GM23338 (cell line): ENCODE measurements around the gene CENPP. TPM values are rescaled to one million over a fixed set of nuclear protein-coding genes. Genes with fewer than 3 reads are reported as not detected.

Experiments used
- ATAC-seq: fragments of 200-7000 bp; cut with Tn5 transposase; 3 replicates; pipeline ENCODE4 v1.9.1; 2020
- DNase-seq: peaks from one replicate; pipeline ENCODE4 v3.0.0-alpha.2; 2015; ENCODE audit warnings: low spot score
- H2AFZ ChIP-seq: fragments of 200-600 bp; sonication (generic); 2 replicates; pipeline ENCODE4 v1.8.0; 2016; ENCODE audit warnings: antibody characterized with exemption, mild to moderate bottlenecking, moderate library complexity
- H3F3A ChIP-seq: fragments of 200-600 bp; sonication (generic); replicated peaks from 2 replicates; pipeline ENCODE4 v1.8.0; 2017; ENCODE audit warnings: antibody characterized with exemption, mixed run types, low read depth
- H3K27ac ChIP-seq: fragments of 200-600 bp; sonication (generic); 2 replicates; pipeline ENCODE4 v1.6.1; 2016; ENCODE audit warnings: low read depth
- H3K27me3 ChIP-seq: fragments of 200-600 bp; sonication (generic); 2 replicates; pipeline ENCODE4 v1.8.0; 2016; ENCODE audit warnings: mild to moderate bottlenecking, mixed run types, moderate library complexity; ENCODE audit not compliant: insufficient read depth
- H3K36me3 ChIP-seq: fragments of 200-600 bp; sonication (generic); 2 replicates; pipeline ENCODE4 v1.8.0; 2016; ENCODE audit warnings: mild to moderate bottlenecking; ENCODE audit not compliant: insufficient read depth
- H3K4me1 ChIP-seq: fragments of 200-600 bp; sonication (generic); 2 replicates; pipeline ENCODE4 v1.8.0; 2016; ENCODE audit warnings: mild to moderate bottlenecking, moderate library complexity; ENCODE audit not compliant: insufficient read depth
- H3K4me2 ChIP-seq: fragments of 200-600 bp; sonication (generic); 2 replicates; pipeline ENCODE4 v1.7.1; 2017; ENCODE audit warnings: mixed run types
- H3K4me3 ChIP-seq: fragments of 200-600 bp; sonication (generic); 2 replicates; pipeline ENCODE4 v1.6.1; 2016; ENCODE audit warnings: mixed run types
- H3K79me2 ChIP-seq: fragments of 200-600 bp; sonication (generic); replicated peaks from 2 replicates; pipeline ENCODE4 v1.8.0; 2017; ENCODE audit warnings: mild to moderate bottlenecking; ENCODE audit not compliant: insufficient read depth
- H3K9me2 ChIP-seq: fragments of 200-600 bp; sonication (generic); 2 replicates; pipeline ENCODE4 v1.8.0; 2017; ENCODE audit not compliant: insufficient read depth
- H4K20me1 ChIP-seq: fragments of 200-600 bp; sonication (generic); replicated peaks from 2 replicates; pipeline ENCODE4 v1.8.0; 2017; ENCODE audit warnings: mild to moderate bottlenecking; ENCODE audit not compliant: insufficient read depth
- H3K27ac Mint-ChIP-seq: 2 replicates; pipeline ENCODE4 v1.8.0; 2020; ENCODE audit warnings: inconsistent platforms, mild to moderate bottlenecking, moderate library complexity, mixed read lengths
- H3K27me3 Mint-ChIP-seq: 3 replicates; pipeline ENCODE4 v1.8.0; 2022; ENCODE audit warnings: low read depth, mild to moderate bottlenecking, moderate library complexity, mixed read lengths, inconsistent platforms; ENCODE audit not compliant: insufficient read depth, poor library complexity
- H3K36me3 Mint-ChIP-seq: 3 replicates; pipeline ENCODE4 v1.8.0; 2021; ENCODE audit warnings: low read depth, mild to moderate bottlenecking, inconsistent platforms, moderate library complexity, mixed read lengths
- H3K4me1 Mint-ChIP-seq: 3 replicates; pipeline ENCODE4 v1.8.0; 2020; ENCODE audit warnings: mild to moderate bottlenecking, inconsistent platforms, mixed read lengths
- H3K4me3 Mint-ChIP-seq: 3 replicates; pipeline ENCODE4 v1.8.0; 2021; ENCODE audit warnings: moderate library complexity, mild to moderate bottlenecking, inconsistent platforms, mixed read lengths
- H3K9me3 Mint-ChIP-seq: 3 replicates; pipeline ENCODE4 v1.8.0; 2020; ENCODE audit warnings: moderate library complexity, mild to moderate bottlenecking, inconsistent platforms, mixed read lengths
- ETS1 ChIP-seq: IDR thresholded peaks from 2 replicates; pipeline ENCODE4 v1.6.1; 2016; ENCODE audit warnings: antibody characterized with exemption
- EZH2 ChIP-seq: fragments of 200-600 bp; sonication (generic); IDR thresholded peaks from one replicate; pipeline ENCODE4 v1.8.0; 2017; ENCODE audit warnings: antibody characterized with exemption, mild to moderate bottlenecking, low read depth; ENCODE audit not compliant: unreplicated experiment
- STAT1 ChIP-seq: IDR thresholded peaks from one replicate; pipeline ENCODE4 v1.6.1; 2016; ENCODE audit warnings: antibody characterized with exemption; ENCODE audit not compliant: unreplicated experiment
- ZNF462 ChIP-seq: fragments of 250-450 bp; sonication (Bioruptor Pico); IDR thresholded peaks from 2 replicates; pipeline ENCODE4 v1.5.0; 2020; ENCODE audit warnings: mild to moderate bottlenecking, moderate library complexity
- polyA plus RNA-seq: library from polyadenylated mRNA; unstranded; fragments of >200 nt; fragmentation: Nextera tagmentation; extraction: Ambion mirVana; gene quantifications from 2 replicates; pipeline ENCODE4 v1.2.1, GENCODE V29; 2016
- total RNA-seq: library from RNA; depleted of rRNA; stranded (reverse); fragments of >200 nt; shearing (Covaris generic); gene quantifications from 2 replicates; pipeline ENCODE4 v1.2.3, GENCODE V29; 2014

CENPP gene
- total and polyA plus RNA-seq, 2 experiments from 2014 or later = 11.0 to 12.6 TPM

GRCh38 chr9:92650296-92650695 is 324.5 kb downstream of the CENPP start:
- H3K27ac ChIP-seq = no peak overlapping the region
- no peaks in the 10 kb centered on the region for H3F3A ChIP-seq
- no peaks in the 10 kb centered on the region for H3K4me1 Mint-ChIP-seq
- H3K9me2 ChIP-seq = no peaks in the 10 kb centered on the region
- no peak overlapping the region for H3K4me2 ChIP-seq
- H2AFZ ChIP-seq = no peak overlapping the region
- peaks cover 3% of the 10 kb centered on the region for H3K27me3 Mint-ChIP-seq
- ATAC-seq (no peak), DNase-seq (no peak)
- H3K36me3 Mint-ChIP-seq = peaks cover 45% of the 10 kb centered on the region
- H3K27ac Mint-ChIP-seq = no peak overlapping the region
- H3K4me1 ChIP-seq = no peaks in the 10 kb centered on the region
- no peaks in the 10 kb centered on the region for H3K9me3 Mint-ChIP-seq
- no peak overlapping the region for H3K4me3 Mint-ChIP-seq
- no peak overlapping the region for H3K4me3 ChIP-seq
- TF ChIP-seq ETS1 = no peak
- TF ChIP-seq ZNF462 (CRISPR knock-in tag) = no peak
- TF ChIP-seq STAT1 = no peak
- no peak for TF ChIP-seq EZH2
- H4K20me1 ChIP-seq = no peaks in the 10 kb centered on the region
- H3K36me3 ChIP-seq = peaks cover 6% of the 10 kb centered on the region; the same call in 1 of the 2 replicates
- no peaks in the 10 kb centered on the region for H3K27me3 ChIP-seq
- H3K79me2 ChIP-seq = no peaks in the 10 kb centered on the region
